ENCODE measurements around the gene NEIL3.

NEIL3 gene

GRCh38 chr4:177311589-177311988 lies 1.9 kb downstream of the NEIL3 start:
- H3K27ac ChIP-seq (ENCODE audit: low read length), result no peak overlapping the region

GRCh38 chr4:177313263-177313662 lies 3.6 kb downstream of the NEIL3 start:
- DNase-seq, result no peak
- H2AFZ ChIP-seq (ENCODE audit: low read length), result no peak overlapping the region
- no peak overlapping the region for H3K27ac ChIP-seq (ENCODE audit: low read length)
- no peak for TF ChIP-seq EZH2phosphoT487 (IDR thresholded peaks at IDR 0.05; ENCODE audit: low read length)
- TF ChIP-seq EZH2 (optimal IDR thresholded peaks at IDR 0.05; ENCODE audit: low read depth, low read length), result no peak
- no peak for TF ChIP-seq CTCF (IDR thresholded peaks at IDR 0.05; ENCODE audit: low read length)
- no peaks in the 10 kb centered on the region for H3K9me2 ChIP-seq (replicated peaks; ENCODE audit: insufficient read depth, low read length)
- H3K79me2 ChIP-seq (ENCODE audit: low read length), result peaks cover 47% of the 10 kb centered on the region
- no peaks in the 10 kb centered on the region for H3K27me3 ChIP-seq (replicated peaks; ENCODE audit: insufficient read depth, low read length)
- no peaks in the 10 kb centered on the region for H3K36me3 ChIP-seq (replicated peaks; ENCODE audit: insufficient read depth, low read length)
- H3K9me3 ChIP-seq (replicated peaks; ENCODE audit: insufficient read depth, low read length), result no peaks in the 10 kb centered on the region
- H3K4me2 ChIP-seq (ENCODE audit: low read depth, low read length), result no peak overlapping the region
- no peaks in the 10 kb centered on the region for H4K20me1 ChIP-seq (ENCODE audit: insufficient read depth, low read length)
- no peak overlapping the region for H3K9ac ChIP-seq (ENCODE audit: low read length)
- peaks cover 3% of the 10 kb centered on the region; the same call in 1 of the 2 replicates for H3K4me1 ChIP-seq (ENCODE audit: low read length)
- H3K4me3 ChIP-seq (ENCODE audit: low read length), result no peak overlapping the region
- no peaks in the 10 kb centered on the region for H3F3A ChIP-seq (ENCODE audit: insufficient read depth, low read length)

More at GRCh38 chr4:177311589-177311988, 1.9 kb downstream of the NEIL3 start:
- no peaks in the 10 kb centered on the region for H3K27me3 ChIP-seq (replicated peaks; ENCODE audit: insufficient read depth, low read length)
- no peak overlapping the region for H3K9ac ChIP-seq (ENCODE audit: low read length)
- H3F3A ChIP-seq (ENCODE audit: insufficient read depth, low read length), result no peaks in the 10 kb centered on the region
- H3K4me1 ChIP-seq (ENCODE audit: low read length), result peaks cover 3% of the 10 kb centered on the region; the same call in 1 of the 2 replicates
- H2AFZ ChIP-seq (ENCODE audit: low read length), result no peak overlapping the region
- no peaks in the 10 kb centered on the region for H4K20me1 ChIP-seq (ENCODE audit: insufficient read depth, low read length)
- DNase-seq, result no peak
- H3K9me3 ChIP-seq (replicated peaks; ENCODE audit: insufficient read depth, low read length), result no peaks in the 10 kb centered on the region
- H3K36me3 ChIP-seq (replicated peaks; ENCODE audit: insufficient read depth, low read length), result no peaks in the 10 kb centered on the region
- no peak for TF ChIP-seq CTCF (IDR thresholded peaks at IDR 0.05; ENCODE audit: low read length)
- TF ChIP-seq EZH2phosphoT487 (IDR thresholded peaks at IDR 0.05; ENCODE audit: low read length), result no peak
- TF ChIP-seq EZH2 (optimal IDR thresholded peaks at IDR 0.05; ENCODE audit: low read depth, low read length), result no peak
- no peaks in the 10 kb centered on the region for H3K9me2 ChIP-seq (replicated peaks; ENCODE audit: insufficient read depth, low read length)
- no peak overlapping the region for H3K4me3 ChIP-seq (ENCODE audit: low read length)
- peaks cover 41% of the 10 kb centered on the region for H3K79me2 ChIP-seq (ENCODE audit: low read length)
- H3K4me2 ChIP-seq (ENCODE audit: low read depth, low read length), result no peak overlapping the region

- Histone ChIP-seq H3K4me1 (ENCODE audit: low read length) (no peaks in the 10 kb centered on the region; the same call in 1 of the 2 replicates), H3K79me2 (ENCODE audit: low read length) (peaks cover 50% of the 10 kb centered on the region), H3K27ac (ENCODE audit: low read length) (no peak overlapping the region), H2AFZ (ENCODE audit: low read length) (no peak overlapping the region), H3K9me3 (replicated peaks; ENCODE audit: insufficient read depth, low read length) (no peaks in the 10 kb centered on the region), H4K20me1 (ENCODE audit: insufficient read depth, low read length) (no peaks in the 10 kb centered on the region), H3K9me2 (replicated peaks; ENCODE audit: insufficient read depth, low read length) (no peaks in the 10 kb centered on the region), H3K4me3 (ENCODE audit: low read length) (no peak overlapping the region), H3F3A (ENCODE audit: insufficient read depth, low read length) (no peaks in the 10 kb centered on the region), H3K4me2 (ENCODE audit: low read depth, low read length) (no peak overlapping the region), H3K27me3 (replicated peaks; ENCODE audit: insufficient read depth, low read length) (no peaks in the 10 kb centered on the region), H3K36me3 (replicated peaks; ENCODE audit: insufficient read depth, low read length) (no peaks in the 10 kb centered on the region), H3K9ac (ENCODE audit: low read length) (no peak overlapping the region)
- no peak for TF ChIP-seq CTCF (IDR thresholded peaks at IDR 0.05; ENCODE audit: low read length)
- TF ChIP-seq EZH2phosphoT487 (IDR thresholded peaks at IDR 0.05; ENCODE audit: low read length), result no peak
- TF ChIP-seq EZH2 (optimal IDR thresholded peaks at IDR 0.05; ENCODE audit: low read depth, low read length), result no peak
- no peak for DNase-seq
Observed at GRCh38 chr4:177315767-177316464, 6.2 kb downstream of the NEIL3 start.

Data from MM.1S (cell line).